Measurements from ENCODE around the gene CAPN1.
"Not testable (repeated sequence)": the region's sequence is repeated elsewhere in the genome, so short reads cannot be mapped to it uniquely, and the experiment has no call there.

The CAPN1 gene

DNA sequence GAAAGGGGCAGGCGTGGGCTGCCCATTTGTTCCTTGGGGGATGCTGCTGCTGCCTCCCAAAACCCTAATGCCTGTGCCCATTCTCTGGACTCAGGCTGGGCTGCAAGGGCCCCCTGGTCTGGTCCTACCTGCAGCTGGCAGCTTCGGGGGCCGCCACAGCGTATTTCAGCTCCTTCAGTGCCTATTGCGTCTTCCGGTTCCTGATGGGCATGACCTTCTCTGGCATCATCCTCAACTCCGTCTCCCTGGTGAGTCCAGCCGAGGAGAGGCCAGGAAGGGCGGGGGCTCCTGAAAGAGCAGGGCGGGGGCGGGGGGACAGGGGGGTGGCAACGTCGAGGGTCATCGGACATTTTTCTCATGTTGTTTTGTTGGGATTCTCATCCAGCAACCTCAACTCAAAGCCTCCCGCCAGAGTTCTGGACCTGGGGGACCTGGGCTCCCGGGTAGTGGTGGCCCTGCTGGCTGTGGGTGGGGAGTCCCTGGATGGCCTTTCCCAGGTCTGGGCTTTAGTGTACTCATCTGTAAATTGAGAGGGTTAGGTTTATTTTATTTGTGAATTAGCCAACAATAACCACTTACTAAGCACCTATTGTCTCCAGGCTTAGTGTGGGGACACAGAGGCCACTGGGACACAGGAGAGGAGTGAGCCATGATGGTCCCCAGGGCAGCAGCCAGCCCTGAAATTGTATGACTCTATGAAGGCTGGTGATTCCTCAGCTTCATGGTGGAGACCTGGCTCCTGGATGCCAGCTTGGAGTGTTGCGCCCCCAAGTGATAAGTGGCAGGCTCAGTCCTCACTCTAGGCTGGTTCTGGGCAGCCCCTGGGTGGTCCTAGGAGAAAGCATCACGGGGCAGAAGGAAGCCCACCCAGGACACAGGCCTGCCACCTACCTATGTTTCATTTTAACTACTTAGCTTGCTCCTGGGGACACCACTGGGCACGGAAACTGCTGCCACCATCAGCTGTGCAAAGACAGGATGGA is 36.0 kb downstream of the CAPN1 start:
- no peak for DNase-seq (ENCODE audit: low read depth in 2 of 2)

- DNase-seq (ENCODE audit: low read depth in 2 of 2), result no peak
Measured at GRCh38 chr11:65218446-65218845, 36.7 kb downstream of the CAPN1 start.

DNA sequence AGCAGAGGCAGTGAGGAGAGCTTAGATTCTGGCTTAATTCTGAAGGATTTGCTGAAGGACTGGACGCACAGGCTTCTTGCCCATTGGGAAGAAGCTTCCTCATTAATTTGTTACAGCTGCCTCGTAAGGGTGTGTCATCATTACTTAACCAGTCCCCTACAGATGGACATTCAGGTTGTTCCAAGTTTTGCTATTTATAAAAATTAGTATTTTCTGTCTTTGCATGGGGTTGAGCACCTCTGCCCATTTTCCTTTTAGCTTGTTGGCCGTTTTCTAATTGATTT is 38.1 kb downstream of the CAPN1 start:
- DNase-seq (ENCODE audit: low read depth in 2 of 2), result no peak

DNA sequence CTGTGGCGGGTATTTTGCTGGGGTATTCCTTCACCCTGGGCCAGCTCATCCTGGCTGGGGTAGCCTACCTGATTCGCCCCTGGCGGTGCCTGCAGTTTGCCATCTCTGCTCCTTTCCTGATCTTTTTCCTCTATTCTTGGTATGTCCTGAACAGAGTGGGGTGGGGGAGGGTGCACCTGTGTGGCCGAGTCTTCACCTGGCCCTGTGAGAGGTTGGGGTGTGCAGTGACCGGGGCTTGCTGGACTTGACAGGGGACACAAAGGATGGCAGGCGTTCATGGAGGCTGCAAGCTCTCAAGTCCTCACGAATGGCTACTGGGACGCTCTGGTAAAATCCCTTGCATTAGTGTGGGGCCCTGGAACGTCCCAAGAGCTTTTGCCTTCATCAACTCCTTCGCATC is 39.3 kb downstream of the CAPN1 start:
- DNase-seq (ENCODE audit: low read depth in 2 of 2), result no peak

DNA sequence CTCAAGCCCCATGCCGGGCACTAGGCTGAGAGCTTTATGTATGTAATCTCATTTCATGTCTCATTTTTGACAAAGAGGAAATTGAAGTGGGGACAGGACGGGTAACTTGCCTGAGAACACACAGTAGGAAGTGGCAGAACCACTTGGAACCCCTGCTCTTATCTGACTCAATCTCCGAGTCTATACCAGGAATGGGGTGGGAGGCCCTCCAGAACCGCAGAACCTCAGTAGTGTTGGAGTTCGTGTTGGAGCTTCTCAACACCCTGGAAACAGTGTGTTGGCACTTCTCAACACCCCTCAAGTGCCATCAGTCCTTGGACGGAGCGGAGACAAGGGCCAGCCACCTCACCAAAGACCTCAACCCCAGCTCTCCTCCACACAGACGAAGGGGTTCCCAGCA is 41.3 kb downstream of the CAPN1 start:
- DNase-seq (ENCODE audit: low read depth in 2 of 2), result no peak

DNA sequence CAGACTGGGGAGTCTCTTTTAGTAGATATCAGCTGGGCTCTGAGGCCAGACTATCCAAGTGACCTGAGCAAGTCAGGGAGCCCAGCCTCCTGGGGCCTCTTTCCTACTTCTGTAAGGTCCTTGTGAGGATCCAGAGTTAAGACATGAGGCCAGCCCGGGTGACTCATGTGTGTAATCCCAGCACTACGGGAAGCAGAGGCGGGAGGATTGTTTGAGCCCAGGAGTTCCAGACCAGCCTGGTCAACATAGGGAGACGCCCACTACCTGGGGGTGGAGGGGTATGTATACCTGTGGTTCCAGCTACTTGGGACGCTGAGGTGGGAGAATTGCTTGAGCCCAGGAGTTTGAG is 43.2 kb downstream of the CAPN1 start:
- no peak for DNase-seq (ENCODE audit: low read depth in 2 of 2)

DNA sequence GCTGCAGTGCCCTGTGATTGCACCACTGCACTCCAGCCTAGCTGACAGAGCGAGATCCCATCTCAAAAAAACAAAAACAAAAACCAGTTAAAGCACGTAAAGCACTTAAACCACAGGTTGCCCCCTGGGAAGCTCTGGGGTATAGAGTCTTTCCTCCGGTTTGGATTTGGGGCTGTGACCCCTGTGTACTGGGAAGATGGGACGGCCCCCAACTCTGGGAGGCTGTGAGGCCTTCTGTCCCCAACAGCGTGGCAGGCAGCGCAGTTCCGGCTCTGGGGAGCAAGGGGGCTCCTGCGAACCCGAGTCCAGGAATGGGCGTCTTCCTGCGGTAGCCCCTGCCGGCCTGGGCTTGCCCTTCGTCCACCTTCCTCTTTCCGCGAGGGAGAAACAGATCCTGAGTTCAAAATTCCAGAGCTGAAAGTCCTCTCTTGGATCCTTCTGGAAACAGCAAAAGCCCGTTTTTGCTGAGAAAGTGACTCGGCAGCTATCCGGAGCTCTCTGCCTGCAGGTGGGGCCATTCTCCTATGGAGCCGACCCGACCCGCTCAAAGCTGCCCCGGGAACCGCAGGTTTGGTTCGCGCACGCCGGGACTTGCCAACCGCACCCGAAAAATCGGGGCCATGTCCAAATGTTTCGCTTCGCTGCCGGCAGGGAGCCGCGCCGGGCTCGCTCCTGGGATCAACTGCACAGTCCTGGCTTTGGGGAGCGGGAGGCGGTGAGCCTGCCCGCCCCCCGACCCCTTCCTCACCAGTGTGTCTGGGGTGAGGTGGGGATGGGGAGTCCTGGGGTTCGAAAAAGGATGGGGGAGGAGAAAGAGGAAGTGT is 43.8 kb downstream of the CAPN1 start:
- peak; percentile 45 to 56 for DNase-seq (ENCODE audit: low read depth in 2 of 2)

DNA sequence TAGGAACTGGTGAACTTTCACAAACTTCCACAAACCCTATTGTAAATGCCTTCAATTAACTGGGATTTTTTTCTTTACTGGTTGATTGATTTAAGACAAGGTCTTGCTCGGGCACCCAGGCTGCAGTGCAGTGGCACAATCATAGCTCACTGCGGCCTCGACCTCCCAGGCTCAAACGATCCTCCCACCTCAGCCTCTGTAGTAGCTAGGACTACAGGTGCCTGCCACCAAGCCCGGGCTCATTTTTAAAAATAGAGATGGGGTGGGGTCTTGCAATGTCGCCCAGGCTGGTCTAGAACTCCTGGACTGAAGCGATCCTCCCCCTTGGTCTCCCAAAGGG is 44.3 kb downstream of the CAPN1 start:
- DNase-seq (ENCODE audit: low read depth in 2 of 2), result no peak

- DNase-seq (ENCODE audit: low read depth in 2 of 2), result no peak
Measured at GRCh38 chr11:65227879-65228278, 46.2 kb downstream of the CAPN1 start.

DNA sequence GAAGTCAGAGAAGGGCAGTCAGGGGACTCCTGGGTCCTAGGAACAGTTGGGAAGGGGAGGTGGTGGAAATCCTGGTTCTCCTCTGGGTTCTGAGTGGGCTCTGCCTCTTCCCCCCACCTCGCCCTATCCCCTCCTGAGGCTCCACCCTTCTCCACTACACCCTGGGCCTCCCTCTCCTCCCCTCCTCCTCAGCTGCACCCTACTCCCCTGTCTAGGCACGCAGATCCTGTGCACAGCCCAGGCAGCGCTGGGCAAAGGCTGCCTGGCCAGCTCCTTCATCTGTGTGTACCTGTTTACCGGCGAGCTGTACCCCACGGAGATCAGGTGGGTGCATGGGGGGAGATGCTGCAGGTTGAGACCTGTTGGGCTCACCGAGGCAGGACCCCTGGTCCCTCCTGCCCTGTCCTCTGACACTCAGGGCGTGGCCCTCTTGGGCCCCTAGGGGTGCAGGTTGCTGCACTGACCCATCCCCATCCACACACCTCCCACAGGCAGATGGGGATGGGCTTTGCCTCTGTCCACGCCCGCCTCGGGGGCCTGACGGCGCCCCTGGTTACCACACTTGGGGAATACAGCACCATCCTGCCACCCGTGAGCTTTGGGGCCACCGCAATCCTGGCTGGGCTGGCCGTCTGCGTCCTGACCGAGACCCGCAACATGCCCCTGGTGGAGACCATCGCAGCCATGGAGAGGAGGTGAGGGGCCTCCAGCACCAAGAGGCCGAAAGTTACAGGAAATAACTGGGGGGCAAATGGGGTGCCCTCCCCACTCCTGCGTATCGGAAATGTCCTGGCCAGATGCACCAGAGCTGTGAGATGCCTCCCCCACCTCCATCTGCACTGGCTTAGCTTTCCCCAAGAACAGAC is 54.7 kb downstream of the CAPN1 start:
- DNase-seq (ENCODE audit: low read depth in 2 of 2), result no peak

GRCh38 chr11:65238302-65238701 is 56.6 kb downstream of the CAPN1 start:
- DNase-seq (ENCODE audit: low read depth in 2 of 2), result not testable (repeated sequence)

- DNase-seq (ENCODE audit: low read depth in 2 of 2), result no peak
Measured at GRCh38 chr11:65241134-65241533, 59.4 kb downstream of the CAPN1 start.

DNA sequence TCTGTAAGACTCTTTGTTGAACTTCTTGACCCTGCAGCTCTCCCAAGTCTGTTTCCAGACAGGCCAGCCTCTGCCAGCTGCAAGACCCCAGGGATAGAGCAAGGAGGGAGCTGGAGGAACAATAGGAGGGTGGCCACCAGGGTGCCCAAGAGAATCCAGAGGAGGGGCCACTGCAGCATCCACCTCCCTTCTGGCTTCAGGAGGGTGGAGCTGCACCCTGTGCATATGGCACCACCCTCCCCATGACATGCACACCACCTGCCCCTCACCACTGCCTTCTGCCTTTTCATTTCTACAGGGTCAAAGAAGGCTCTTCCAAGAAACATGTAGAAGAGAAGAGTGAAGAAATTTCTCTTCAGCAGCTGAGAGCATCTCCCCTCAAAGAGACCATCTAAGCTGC is 60.0 kb downstream of the CAPN1 start:
- no peak for DNase-seq (ENCODE audit: low read depth in 2 of 2)

DNA sequence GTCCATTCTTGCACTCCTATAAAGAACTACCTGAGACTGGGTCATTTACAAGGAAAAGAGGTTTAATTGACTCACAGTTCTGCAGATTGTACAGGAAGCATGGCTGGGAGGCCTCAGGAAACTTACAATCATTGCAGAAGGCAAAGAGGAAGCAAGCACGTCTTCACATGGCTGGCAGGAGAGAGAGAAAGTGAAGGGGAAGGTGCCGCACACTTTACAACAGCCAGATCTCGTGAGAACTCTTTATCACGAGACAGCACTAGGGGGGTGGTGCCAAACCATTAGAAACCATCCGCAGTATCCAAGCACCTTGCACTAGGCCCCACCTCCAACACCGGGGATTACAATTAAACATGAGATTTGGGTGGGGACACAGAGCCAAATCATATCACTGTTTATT is 60.7 kb downstream of the CAPN1 start:
- DNase-seq (ENCODE audit: low read depth in 2 of 2), result no peak

DNA sequence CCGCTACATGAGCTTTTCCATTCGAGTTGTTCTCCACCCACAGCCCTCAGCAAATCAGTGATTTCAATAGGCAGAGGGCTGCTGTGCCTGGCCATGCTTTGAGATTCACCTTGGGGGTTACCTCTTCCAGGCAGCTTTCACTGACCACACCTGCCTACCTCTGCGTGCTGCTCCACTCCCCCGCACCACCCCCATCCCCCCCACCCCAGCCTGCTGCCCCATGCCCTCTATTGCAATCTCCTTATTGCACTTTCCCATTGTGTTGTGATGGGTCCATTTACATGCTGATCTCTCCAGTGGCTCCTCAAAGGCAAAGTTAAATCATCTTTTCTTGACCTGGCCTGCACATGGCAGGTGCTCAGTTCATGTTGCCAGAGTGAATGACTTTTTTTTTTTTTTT is 62.1 kb downstream of the CAPN1 start:
- DNase-seq (ENCODE audit: low read depth in 2 of 2), result no peak

GRCh38 chr11:65245046-65245445 is 63.3 kb downstream of the CAPN1 start:
- not testable (repeated sequence) for DNase-seq (ENCODE audit: low read depth in 2 of 2)

DNA sequence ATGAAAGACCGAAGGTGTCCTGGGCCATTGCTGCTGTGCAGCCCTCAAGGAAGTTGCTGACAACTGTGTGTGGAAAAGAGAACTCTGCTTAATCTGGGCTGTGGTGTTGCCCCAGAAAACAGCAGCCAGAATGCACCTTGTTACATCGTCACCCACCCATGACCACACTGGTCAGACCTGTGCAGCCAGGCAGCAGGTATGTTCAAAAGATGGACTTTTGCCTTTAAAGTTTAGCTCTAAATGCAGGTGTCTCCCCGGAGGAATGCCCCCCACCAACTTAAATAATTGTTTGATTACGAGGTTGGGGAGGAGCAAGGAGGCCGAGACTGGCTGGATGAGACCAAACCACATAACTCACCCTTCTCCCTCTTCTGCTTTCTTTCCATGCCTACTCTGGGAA is 64.8 kb downstream of the CAPN1 start:
- no peak for DNase-seq (ENCODE audit: low read depth in 2 of 2)

- DNase-seq (ENCODE audit: low read depth in 2 of 2), result not testable (repeated sequence)
Measured at GRCh38 chr11:65248184-65248710, 66.5 kb downstream of the CAPN1 start.

- no peak for DNase-seq (ENCODE audit: low read depth in 2 of 2)
Measured at GRCh38 chr11:65251476-65251875, 69.7 kb downstream of the CAPN1 start.

- DNase-seq (ENCODE audit: low read depth in 2 of 2), result no peak
Measured at GRCh38 chr11:65254724-65255123, 73.0 kb downstream of the CAPN1 start.

DNA sequence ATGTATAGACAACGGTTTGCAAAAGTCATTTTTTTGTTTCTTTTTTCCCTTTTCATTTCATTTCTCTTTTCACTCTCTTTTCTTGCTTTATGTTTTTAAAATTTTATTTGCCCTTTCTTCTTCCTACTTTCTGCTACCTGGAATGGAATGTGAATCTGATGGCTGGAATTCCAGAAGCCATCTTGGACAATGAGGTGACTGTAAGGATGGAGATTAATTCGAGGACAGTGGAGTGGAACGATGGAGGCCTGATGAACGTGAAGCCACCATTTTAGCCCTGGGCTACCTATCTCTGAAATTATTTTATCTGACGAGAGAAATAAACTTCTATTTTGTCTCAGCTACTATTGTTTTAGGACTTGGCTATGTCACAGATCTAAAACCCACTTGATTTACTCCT is 77.3 kb downstream of the CAPN1 start:
- no peak for DNase-seq (ENCODE audit: low read depth in 2 of 2)

DNA sequence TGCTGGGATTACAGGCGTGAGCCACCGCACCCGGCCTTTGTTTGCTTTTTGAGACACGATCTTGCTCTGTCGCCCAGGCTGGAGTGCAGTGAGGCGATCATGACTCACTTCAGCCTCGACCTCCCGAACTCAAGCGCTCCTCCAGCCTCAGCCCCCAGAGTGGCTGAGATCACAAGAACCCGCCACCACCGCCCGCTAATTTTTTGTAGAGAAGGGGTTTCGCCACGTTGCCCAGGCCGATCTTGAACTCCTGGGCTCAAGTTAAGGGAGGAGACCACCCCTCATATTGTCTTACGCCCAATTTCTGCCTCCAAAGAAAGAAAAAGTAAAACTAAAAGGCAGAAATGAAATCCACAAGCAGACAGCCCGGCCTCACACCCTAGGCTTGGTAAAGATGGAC is 78.6 kb downstream of the CAPN1 start:
- no peak for DNase-seq (ENCODE audit: low read depth in 2 of 2)
